GM19324 (cell line): ENCODE data around the gene ATP7B.
"Not testable (repeated sequence)": the region's sequence is repeated elsewhere in the genome, so short reads cannot be mapped to it uniquely, and the experiment has no call there.

Source experiments
- ATAC-seq: cut with Tn5 transposase; IDR thresholded peaks from one replicate; pipeline ENCODE4 v1.9.1; 2021; ENCODE audit warnings: mild to moderate bottlenecking, moderate library complexity; ENCODE audit not compliant: unreplicated experiment, low FRiP score

ATP7B gene

DNA sequence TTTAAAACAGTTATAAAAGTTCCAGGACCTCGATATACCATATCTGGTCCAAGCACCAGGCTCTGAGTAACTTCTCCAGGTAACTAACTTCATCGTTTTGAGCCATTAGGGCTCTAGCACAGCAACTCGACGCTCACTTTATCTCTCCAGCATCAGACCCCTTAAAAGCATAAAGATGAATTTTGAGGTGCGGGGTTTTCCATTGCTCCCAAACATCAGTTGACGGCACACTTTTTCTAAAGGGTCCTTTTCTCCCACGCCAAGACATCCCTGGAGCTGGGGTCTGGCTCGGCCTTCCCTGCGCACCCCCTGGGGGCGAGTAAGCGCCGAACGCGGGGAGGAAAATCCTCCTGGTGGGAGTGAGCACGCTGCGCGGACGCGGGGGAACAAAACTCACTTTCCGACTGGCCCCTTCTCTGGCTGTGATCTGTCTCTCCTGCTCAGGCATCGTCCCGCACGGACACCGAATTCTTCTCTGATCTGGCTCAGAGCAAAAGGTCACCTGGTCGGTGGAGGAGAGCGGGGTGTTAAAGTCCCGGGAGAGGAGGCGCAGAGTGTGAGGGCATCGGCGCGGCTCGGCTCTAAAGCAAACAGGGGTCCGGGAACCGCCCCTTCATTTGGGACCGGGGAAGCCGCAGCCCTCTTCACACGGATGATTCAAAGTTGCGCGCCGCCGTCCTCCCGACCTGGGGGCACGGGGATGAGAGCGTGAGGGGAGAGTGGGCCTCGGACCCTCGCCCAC lies at the start of gene ATP7B:
TSS of gene ATP7B (minus strand) at position 561 of the 742 bp plus-strand sequence. CDS start at position 448, 113 bp downstream.
- ATAC-seq: no peak

DNA sequence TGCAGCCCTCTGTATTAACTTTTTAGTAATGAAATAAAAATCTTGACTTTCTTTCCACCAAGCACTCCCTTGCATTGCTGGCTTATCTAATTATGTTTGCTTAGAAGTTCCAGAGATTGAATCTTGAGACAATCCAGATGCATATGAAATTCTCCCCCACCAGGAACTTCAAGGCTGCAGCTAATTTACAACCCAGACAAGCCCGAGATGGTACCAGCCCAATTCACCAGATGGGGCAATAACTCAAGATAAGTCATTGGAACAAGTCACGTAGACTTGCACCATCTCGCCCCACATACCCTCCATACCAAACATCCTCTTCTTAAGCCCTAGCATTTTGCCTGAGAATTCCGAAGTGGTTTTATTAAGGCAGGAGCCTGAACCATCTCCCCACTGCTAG lies 42.2 kb upstream of the ATP7B start:
- no peak for ATAC-seq

DNA sequence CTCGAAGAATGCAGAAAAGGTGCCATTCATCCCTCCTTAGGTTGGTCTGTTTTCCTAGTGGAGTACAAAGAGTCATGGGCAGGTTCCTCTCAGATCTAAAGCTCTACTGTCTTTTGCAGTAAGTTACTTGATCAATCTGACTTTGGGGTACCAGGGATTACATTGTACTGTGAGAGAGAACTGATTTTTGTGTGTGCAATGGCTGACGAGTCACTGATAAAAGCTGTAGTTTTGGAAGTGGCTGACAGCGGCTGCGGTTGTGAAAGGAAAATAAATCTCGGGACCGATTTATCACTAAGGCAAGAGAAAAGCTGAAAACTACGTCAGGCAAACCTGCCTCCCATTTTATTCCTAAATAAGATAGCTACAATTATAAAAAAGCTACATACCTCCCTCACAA lies 40.1 kb upstream of the ATP7B start:
- no peak for ATAC-seq

DNA sequence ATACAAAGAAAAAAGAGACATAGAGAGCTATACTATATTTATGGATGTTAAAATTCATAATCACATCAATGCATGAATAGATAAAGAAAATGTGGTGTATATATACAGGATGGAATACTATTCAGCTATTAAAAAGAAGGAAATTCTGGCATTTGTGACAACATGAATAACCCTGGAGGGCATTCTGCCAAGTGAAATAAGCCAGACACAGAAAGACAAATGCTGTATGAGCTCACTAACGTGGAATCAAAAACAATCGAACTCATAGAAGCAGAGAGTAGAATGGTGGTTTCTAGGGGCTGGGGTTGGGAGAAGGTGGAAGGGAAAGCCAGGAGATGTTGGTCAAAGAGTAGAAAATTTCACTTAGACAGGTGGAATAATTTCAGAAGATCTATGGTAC lies 37.3 kb upstream of the ATP7B start:
- no peak for ATAC-seq

DNA sequence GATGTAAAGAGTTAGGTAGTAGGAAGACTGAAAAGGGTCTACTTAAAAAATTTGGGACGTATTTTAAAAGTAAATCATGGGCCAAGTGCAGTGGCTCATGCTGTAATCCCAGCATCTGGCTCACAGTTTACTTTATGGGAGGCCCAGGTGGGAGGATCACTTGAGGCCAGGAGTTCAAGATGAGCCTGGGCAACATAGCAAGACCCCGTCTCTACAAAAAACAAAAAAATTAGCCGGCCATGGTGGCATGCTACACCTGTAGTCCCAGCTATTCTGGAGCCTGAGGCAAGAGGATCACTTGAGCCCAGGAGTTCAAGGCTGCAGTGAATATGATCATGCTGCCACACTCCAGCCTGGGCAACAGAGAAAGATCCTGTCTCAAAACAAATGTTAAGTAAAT lies 36.2 kb upstream of the ATP7B start:
- ATAC-seq: no peak

DNA sequence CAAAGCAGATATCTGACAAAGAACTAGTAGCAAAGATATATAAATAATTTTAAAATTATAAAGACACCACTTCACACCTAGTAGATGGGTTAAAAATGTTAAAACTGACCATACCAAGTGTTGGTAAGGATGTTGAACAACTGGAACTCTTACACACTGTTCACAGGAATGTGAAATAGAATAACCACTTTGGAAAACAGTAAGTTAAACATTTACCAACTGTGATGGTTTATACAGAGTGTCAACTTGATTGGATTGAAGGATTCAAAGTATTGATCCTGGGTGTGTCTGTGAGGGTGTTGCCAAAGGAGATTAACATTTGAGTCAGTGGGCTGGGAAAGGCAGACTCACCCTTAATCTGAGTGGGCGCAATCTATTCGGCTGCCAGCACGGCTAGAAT lies 32.4 kb upstream of the ATP7B start:
- ATAC-seq: no peak

DNA sequence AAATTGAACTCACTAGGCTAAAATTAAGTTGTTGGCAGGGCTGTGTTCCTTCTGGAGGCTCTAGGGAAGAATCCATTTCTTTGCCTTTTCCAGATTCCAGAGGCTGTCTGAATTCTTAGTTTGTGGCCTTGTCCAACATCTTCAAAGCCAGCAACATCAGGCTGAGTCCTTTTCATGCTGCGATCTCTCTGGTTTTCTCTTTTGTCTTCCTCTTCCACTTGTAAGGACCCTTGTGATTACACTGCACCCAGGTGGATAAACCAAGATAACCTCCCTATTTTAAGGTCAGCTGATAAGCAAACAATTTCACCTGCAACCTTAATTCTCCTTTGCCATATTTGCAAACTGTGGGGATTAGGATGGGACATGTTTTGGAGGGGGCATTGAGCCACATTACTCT lies 24.8 kb upstream of the ATP7B start:
- ATAC-seq: no peak

DNA sequence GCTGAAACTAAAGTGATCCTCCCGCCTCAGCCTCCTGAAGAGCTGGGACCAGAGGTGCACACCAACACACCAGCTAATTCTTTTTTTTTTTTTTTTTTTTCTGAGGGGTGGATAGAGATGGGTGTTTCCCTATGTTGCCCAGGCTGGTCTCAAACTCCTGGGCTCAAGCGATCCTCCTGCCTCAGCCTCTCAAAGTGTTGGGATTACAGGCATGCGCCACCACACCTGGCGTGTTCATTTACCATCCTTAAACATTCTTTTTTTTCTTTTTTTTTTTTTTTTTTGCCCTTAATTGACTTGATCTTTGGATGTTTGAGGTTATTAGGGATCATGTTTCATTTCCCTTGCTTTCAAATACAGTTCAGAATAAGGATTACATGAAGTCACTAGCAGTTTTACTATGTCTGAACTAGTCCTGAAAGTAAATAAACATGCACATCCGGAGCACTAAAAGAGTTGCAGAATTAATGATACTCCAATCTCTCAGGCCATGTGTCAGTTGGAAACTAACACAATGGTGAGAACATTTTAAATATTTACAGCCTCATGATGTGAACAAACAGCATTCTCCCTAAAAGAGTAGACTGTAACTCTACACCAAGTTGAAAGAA lies 23.5 kb upstream of the ATP7B start:
- ATAC-seq: no peak

DNA sequence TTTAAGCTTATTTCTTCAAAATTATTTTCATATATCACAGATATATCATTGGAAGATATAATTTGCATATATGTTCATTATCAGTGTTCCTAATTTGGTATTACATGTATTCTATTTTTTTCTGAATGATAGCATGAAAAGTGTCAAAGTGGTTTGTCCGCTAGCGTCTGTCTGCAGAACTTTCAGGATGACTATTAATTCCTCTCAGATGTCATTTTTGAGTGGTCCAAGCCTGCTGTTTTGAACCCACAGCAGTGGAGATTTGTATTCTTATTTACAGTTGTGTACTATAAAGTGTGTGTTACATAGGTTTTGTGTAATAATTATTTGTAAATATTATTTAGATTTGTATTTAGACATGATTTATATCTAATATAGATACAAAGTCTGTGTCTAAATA lies 21.8 kb upstream of the ATP7B start:
- no peak for ATAC-seq

DNA sequence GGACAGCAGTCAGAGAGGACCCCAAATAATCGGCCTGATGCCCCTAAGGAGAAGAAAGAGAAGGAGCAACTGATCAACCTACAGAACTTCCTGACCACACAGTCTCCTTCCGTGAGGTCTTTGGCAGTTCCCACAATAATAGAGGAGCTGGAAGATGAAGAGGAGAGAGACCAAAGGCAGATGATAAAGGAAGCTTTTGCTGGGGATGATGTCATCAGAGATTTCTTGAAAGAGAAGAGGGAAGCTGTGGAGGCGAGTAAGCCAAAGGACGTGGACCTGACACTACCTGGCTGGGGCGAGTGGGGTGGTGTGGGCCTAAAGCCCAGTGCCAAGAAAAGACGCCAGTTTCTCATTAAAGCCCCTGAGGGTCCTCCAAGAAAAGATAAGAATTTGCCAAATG lies 19.2 kb upstream of the ATP7B start:
- not testable (repeated sequence) for ATAC-seq

DNA sequence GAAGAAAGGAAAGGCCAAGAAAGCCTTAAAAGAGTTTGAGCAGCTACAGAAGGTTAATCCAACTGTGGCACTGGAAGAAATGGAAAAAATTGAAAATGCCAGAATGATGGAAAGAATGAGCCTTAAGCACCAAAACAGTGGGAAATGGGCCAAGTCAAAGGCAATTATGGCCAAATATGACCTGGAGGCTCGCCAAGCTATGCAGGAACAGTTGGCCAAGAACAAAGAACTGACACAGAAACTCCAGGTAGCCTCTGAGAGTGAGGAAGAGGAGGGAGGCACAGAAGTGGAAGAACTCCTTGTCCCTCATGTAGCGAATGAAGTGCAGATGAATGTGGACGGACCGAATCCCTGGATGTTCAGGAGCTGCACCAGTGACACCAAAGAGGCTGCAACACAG lies 18.3 kb upstream of the ATP7B start:
- no peak for ATAC-seq

DNA sequence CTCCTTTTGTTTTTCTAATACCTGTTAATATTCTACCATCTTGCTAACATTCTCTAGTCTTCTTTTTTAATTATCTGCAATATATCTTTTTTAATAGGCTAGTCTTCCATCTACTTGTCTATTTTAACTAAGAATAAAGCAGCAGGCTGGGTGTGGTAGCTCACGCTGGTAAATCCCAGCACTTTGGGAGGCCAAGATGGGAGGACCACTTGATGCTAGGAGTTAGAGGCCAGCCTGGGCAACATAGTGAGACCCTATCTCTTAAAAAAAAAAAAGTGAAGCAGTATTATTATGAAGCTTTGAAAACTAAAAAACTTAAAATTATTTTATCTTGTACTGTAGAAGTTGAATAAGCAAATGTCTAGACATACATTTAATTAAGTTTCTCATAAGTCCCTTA lies 16.6 kb upstream of the ATP7B start:
- ATAC-seq: no peak

DNA sequence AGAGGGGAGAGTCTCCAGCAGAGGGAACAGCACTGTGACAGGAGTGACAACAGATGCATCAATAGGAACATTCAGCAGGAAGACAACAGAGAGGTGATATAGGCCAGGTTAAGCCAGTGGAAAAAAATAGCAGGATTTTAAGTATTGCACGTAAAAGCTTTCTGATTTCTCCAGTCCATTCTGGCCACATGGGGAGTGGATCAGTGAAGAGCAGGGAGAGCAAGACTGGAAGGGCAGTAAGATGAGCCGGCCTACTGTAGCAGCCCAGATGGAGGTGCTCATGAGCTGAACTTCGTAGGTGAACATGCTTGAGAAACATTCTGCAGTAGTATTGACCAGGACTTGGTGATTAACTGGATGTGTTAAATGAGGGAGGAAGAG lies 15.0 kb upstream of the ATP7B start:
- no peak for ATAC-seq

DNA sequence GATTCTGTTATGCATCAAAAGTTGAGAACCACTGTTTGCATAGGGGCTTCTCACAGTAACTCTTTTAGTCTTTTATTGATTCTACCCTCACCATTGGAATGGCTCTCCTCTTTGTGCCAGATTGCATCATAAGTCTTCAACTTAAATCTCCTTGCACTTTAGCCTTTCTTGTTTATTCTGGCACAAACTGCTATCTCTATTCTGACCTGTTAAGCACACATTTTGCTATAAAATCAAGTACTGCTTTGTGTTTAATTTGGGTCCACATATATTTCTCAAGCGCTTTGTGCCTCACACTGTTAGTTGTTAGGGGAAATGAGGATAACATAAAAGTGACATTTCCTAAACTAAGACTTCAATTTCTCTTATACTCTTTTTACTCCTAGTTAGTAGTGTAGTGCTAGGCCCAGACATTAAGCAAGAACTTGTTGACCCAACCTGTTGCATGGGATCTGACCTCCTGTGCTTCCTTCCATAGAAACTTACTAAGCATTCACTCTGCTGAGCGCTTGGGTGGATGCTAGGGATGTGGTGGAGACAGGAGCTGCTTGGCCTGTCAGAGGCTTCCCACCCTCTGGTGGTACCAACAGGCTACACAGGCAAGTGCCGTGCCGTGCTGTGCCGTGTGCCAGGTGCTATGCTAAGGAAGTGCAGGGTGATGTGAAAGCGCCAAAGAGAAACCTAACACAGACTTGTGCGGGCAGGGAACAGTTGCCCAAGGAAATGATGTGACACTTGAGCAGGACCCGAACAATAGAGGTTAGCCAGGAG lies 14.4 kb upstream of the ATP7B start:
- no peak for ATAC-seq

DNA sequence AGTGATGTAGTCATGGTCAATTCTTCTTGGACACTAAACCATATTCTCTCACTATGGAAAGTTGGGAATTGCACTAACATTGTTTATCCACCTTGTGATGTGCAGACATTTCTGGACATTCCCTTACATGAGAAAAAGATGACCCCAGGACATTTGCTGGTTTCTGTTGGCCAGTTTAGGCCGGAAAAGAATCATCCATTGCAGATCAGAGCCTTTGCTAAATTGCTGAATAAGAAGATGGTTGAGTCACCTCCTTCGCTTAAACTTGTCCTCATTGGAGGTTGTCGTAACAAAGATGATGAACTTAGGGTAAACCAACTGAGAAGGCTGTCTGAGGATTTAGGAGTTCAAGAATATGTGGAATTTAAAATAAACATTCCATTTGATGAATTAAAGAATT lies 13.2 kb upstream of the ATP7B start, which contains the start of gene UTP14C:
TSS of gene UTP14C (plus strand) at position 211 of the 400 bp plus-strand sequence. CDS start 4,114 bp downstream, outside the sequence.
- no peak for ATAC-seq

DNA sequence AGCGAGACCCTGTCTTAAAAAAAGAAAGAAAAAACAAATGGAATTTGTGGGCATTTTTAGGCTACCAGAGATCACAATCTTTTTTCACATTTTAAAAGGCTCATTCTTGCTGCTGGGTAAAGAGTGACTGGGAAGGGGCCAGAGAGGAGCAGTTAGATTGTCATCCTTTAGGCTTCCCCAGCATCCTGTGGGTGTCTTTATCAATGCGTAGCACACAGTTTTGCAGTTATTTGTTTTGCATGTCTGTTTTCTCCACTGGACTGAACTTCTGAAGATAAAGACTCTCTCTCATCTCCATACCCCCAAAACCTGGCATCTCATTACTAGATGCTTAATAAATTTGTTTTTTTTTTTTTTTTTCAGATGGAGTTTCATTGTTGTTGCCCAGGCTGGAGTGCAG lies 11.1 kb upstream of the ATP7B start:
- ATAC-seq: no peak

DNA sequence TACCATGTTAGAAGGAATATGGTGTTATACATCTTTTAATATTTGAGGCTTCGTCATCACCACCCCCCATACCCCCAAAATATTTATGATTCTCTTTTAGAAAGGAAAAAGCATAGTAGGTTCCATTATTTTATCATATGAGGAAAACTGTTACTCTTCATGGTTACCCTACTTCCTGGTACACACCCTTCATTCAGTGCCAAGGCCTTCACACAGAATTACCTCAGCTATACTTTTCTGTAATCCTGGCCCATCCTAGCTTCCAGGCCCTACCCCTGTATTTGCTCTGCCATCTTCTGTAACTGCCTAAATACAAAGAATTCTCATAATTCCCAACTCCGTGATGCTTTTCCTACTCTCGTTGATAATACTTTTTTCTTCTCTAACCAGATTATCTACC lies 8.9 kb upstream of the ATP7B start:
- no peak for ATAC-seq

DNA sequence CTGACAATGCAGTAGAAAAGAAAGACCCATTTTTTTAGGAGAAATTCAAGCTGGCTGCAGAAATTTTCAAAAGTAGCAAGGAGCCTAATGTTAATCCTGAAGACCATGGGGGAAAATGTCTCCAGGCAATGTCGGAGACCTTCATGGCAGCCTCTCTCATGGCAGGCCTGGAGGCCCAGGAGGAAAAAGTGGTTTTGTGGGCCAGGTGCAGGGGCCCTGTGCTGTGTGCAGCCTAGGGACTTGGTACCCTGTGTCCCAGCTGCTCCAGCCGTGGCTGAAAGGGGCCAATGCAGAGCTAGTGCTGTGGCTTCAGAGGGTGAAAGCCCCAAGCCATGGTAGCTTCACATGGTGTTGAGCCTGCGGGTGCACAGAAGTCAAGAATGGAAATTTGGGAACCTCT lies 5.0 kb upstream of the ATP7B start:
- no peak for ATAC-seq

DNA sequence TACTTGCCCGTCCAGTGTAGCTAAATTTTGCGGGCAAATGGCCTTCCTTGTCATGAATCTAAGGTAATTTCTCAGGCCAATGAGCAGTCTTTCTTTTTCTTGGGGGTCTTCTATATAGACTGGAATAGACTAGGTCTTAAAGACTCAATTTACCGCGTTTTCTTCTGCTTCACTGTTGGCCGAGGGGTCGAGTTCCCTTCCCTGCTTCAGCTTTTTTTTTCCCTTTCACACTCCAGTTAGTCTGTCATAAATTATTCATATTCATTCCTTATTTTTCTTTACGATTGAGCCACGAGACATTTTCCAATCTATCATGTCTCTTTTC lies 1.2 kb upstream of the ATP7B start:
- no peak for ATAC-seq

DNA sequence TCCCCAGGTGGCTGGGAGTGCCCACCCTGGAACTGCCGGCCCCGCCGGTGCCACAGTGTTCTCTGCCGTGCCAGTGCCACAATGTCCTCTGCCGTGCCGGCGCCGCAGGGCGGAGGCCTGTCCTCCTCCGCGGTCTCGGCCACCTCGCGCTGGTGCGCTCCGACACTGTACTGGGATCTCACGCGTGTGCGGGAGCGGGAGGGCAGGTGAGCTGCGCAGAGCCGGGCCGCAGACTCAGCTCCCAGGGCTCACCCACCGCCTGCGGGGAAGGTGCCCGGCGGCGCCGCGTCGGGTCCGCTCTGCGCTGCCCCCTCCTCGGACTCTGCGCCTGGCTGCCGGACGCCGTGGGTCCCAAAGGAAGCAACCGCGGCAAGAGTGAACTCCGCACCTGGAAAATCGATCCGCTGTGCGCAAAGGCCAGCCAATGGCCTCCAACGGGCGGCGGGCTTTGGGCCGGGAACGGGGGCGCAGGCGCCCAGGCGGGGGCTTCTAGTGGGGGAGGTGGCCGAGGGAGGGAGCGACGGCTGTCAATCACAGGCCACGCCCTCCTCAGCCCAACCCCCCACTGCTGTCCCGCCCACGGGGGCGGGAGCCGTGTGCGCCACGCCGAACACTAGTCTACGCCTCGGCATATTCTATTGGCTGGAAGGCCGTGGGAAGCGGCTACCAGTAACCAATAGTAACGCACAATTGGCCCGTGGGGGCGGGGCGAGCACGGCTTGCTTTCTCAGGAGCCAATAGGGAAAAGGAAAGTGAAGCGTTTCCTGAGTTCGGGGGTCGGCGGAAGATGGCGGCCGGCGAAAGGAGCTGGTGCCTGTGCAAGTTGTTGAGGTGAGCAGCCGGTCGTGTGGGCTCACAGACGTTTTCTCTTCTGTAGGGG lies 622 bp upstream of the ATP7B start, which contains the start of gene ALG11:
TSS of gene ALG11 (plus strand) at position 767 of the 880 bp plus-strand sequence. CDS start at position 788, 21 bp downstream.
- peak; percentile 100 for ATAC-seq

DNA sequence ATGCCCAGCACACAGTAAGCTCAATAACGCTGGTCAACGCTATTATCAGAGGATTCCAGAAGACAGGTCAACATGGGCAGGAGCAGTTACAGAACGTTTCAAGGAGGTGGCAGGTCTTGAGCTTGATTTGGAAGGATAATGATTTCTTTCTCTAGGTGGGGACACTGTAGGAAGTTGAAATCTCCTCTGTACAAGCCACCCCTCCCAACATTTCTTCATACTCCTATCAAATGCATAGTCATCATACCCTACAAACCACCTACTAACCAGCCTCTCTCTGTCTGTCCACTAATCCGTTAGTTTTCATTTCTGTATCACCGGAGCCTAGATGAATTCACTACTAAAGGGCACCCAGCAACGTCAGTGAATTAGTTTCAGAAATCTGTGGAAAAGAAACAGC lies 1.3 kb downstream of the ATP7B start:
- ATAC-seq: no peak
